Kasumi-1 (cell line): Measurements from ENCODE around the gene METTL15.
"Not testable (repeated sequence)": the region's sequence is repeated elsewhere in the genome, so short reads cannot be mapped to it uniquely, and the experiment has no call there.

Experiments
- DNase-seq, 2 experiments: peaks; one replicate each; lab custom pipeline; 2025; lab: John Stamatoyannopoulos, UW

The METTL15 gene

DNA sequence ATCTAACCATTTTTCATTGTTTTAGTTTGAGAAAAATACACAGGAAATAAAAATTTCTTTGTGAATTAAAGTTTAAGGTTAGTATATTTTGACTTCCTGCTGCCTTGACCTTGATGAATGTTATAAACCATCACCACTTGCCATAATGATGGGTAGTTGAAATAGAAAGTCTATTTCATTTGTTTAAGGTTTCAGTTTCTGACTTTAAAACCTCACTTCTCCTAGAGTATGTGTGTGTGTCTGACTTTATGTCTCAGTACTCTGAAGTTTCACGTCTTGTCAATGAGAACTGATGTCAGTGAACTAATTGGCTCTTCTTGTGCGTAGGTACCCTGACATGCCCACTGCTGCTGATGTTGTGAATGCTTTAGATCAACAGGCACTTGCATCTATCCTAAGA lies 188.2 kb downstream of the METTL15 start:
- DNase-seq: no peak

DNA sequence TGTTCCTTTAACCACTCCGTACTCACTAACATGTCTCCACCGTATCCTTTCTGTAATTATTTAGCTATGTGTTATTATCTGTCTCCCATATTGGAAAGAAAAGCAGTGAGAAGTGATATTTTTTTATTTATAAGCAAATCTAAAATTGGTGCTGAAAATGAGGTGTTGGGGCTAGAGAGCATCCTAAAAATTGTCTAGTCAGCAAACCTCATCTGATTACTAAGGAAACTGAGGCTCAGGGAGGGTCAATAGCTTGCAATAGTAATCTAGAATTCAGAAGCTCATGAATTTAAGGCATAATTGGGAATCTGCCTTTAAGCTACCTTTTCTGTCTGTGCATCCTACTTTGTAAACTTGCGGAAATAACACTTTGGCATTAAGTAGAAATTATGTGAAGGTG lies 190.0 kb downstream of the METTL15 start:
- DNase-seq: no peak

DNA sequence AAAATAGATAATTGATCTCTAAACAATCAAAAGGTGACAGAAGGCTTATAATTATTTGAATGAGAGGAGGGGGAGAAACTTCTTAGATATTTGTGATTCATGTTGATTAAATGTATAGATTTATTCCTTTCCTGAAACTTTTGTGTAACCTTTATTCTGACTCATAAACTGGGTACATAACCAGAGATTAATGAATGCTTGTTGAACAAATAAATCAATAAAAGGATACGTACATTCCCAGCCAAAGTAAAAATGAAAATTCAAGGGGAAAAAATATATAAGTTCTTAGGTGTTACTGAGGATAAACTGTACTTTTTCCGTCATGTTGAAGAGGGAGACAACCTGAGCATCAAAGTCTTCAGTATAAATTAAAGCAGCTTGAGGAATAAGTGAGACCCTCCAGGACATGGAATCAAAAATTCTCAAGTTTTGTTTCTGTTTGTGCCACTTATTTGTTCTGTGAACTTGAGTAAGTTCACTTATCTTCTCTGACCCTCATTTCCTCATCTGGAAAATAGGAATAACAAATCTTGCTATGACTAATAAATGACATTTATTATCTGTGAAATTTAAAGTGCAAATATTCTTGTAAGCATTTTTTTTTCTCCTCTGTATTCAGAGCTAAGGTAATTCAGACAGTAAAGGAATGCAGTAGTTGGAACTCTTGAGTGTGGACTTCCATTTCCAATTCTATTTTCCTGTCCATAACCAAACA lies 195.4 kb downstream of the METTL15 start:
- no peak for DNase-seq

DNA sequence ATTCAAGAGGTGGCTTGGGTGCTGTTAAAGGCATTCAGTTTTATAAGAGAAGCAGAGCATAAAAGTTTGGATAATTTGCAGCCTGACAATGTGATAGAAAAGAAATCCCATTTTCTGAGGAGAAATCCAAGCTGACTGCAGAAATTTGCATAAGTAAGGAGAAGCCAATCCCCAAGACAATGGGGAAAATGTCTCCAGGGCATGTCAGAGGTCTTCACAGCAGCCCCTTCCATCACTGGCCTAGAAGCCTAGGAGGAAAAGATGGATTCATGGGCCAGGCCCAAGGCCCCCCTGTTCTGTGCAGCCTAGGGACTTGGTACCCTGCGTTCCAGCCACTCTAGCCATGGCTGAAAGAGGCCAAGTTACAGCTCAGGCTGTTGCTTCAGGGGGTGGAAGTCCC lies 207.3 kb downstream of the METTL15 start:
- DNase-seq: no peak

DNA sequence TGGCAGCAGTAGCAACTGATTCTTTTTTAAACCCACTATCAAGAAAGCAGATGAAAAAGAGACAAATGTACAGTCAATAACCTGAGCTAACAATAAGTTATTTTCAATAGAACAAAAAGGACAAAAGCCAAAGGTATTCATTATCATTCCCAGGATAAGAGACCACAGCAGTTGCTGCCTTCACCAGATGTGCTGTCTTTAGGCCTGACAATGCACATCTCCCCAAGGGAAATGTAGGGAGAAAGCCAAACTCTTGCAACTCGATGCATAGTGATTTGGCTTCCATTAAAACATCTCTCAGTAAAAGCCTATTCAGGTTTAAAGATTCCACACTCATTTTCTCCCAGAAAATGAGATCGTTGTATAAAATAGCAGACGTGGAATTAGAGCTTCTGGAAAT lies 210.7 kb downstream of the METTL15 start:
- no peak for DNase-seq

DNA sequence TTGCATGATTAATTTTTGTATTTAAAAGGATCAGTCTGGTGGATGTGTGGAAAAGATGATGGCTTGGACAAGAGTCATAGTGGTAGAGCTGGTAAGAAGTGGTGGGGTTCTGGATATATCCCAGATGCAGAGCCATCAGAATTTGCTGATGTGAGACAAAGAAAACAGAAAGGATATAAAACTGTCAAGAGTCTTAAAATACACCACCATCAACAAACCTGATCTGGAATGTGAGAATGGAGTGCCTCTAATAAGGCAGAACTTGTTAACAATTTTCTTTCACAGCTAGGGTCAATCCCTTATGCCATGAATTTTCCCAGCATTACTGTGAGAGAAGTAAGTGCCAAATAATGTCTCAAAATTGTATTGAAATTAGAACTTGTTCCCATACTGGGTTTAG lies 215.4 kb downstream of the METTL15 start:
- DNase-seq: no peak

DNA sequence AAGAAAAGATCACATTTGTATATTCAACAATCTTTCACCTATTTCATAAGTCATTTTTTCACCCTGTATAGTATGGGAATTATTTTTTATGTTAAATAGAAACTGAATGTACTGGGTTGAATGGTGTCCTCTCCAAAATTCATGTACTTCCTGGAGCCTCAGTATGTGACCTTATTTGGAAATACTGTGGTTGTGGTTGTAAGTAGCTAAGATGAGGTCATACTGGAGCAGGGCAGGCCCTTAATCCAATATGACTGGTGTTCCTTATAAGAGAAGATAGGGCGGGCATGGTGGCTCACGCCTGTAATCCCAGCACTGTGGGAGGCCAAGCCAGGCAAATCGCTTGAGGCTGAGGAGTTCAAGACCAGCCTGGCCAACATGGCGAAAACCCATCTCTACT lies 224.2 kb downstream of the METTL15 start:
- not testable (repeated sequence) for DNase-seq

DNA sequence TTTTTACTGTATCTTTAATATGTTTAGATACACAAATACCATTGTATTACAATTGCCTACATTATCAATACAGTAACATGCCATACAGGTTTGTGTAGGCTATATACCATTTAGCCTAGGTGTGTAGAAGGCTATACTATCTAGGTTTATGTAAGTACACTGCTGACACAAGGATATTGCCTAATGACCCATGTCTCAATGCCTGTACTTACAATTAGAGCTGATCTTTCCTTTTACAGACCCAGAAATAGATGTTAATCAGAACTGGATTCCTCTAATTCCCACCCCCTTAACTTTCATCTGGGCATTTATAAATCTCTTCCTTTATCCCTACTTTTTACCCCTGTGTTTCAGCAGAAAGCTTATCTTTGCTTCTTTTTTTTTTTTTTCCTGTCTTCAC lies 229.5 kb downstream of the METTL15 start:
- DNase-seq: no peak

DNA sequence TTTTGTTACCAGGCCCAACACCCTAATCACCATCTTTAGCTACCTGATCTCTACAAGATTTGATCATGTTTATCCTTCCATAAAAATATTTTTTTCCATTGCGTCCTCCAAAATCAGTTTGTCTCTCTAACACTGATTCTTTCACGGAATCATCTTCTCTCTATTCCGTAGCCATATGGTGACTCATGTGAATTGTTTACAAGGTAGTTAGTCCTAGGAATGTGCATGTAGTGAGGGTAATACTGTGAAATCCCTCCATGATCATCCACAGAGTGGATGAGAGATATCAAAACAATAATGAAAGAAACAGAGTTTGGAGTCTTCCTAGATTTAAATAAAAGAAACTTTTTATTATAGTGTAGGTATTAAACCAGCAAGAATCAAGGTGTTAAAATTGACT lies 230.2 kb downstream of the METTL15 start:
- DNase-seq: no peak

DNA sequence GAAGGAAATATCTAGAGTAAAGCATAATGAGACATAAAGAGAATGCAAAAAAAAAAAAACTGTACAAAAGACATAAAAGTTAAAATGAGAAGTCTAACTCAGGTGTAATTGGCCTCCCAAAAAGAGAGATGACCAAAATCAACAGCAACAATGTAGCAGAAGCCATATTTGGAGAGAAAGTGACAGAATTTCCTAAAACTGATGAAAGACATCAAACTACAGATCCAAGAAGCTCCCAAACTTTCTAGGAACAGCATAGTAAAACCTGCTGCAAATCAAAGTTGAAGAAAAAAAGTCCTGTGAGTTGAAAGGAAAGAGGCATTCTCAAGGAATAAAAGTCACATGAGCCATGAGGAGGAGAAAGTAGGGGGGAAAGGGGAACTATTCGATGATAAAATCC lies 231.3 kb downstream of the METTL15 start:
- DNase-seq: no peak

DNA sequence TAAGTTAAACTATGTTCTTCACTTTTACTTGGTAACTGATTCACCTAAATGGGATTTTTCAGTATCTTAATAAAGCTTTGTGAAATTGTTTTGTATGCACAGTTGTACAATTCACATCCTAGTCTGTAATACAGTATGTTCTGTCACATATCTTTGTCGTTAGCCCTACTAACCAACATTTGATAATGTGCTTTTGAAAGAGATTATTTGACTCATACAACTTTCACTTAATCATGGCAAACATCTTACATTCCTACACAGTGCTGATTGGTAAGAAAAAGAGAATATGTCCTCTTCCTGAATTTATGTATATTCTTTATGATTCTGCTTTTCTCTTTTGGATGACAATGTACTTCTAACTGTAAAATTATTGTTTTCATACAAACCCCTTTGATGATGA lies 234.5 kb downstream of the METTL15 start:
- DNase-seq: no peak

DNA sequence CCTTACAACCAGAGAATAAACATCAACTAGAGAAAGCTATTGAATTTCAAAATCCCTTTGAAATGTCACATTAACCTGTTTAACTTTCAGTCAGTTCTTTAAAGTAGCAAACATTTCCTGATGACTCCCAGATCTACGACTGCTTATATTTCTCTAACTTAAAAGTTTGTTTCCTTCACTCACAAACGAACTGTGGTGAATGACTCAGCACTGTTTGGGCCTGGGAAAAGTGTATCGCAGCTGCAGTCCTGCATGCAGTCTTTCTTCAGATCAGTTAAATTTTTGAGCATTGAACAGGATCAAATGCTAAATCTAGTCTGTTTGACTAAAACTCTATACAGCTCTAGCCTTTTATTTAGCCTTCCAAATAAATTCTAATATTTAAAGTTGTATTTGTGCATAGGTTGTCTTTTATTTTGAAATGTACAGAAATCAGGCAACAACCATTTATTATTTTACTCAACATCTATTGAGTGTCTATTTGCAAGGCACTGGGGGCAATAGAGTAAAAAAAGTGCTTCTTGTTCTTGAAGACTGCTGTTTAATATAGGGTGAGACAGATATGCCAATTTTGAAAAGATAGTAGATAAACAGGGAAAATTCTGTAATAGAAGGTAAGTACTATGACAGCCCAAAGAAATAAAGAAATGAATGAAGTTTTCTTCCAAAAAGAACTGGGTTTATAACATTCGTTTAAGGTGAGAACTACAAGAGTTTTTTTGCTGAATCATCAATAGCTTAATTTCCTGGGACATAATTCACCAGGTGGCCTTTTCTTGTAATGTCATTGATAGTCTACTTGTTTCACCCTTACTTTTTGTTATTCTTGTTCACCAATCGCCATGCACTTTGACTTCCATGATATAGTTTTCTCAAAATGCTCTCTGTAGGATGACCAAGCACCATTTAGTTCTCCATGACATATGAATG lies 235.4 kb downstream of the METTL15 start:
- DNase-seq: peak; percentile 21 to 25

DNA sequence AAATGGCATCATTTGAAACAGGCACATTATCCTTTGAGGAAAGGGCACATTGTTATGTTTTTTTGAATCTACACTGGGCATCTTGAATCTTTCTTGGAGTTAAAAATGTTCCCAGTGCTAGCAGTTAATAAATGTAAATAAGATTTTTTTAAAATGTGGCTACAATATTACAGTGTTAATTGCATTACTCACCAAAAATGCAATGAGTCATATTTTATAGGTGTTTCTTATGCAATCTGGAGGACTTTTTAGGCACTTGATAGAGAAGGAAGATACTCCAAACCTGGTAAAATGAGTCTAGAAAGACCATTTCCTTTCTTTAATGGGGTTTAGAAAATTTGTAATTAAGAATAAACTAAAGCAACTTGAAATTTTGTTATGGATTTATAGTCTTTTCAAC lies 238.0 kb downstream of the METTL15 start:
- DNase-seq: no peak

DNA sequence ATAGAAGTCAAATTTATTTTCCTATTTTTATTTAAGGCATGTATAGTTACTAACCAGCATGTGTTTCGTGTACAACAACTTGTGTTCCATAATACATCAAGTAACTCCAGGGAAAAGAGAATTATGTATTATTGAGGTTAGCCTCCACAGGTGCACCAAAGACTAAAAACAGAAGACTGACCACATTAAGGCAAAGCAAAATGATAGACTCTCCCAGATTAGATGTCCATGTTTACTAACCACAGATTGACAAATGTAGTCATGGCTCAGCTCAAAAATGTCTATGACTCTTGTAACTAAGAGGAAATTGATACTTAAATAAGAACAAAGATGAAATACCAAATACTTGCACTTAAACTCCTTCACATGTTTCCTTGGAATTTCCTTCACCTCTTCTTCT lies 238.5 kb downstream of the METTL15 start:
- no peak for DNase-seq

DNA sequence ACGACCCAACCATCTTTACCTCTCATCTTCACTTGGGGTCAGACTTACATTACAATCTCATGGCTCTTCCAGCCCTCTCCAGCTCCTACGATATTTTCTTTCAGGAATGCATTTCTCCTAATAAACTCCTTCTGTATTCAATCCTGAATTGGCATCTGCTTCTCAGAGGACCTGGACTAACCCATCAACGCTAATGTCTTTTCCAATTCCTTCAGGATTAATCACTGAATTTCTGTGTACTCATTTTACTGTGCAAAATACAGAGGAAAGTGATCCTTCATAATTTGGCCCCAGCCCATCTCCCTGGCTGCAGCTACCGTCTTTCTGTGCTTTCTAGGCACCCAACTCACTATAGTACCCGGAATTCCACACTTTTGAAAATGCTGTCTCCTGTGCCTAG lies 239.2 kb downstream of the METTL15 start:
- DNase-seq: no peak

DNA sequence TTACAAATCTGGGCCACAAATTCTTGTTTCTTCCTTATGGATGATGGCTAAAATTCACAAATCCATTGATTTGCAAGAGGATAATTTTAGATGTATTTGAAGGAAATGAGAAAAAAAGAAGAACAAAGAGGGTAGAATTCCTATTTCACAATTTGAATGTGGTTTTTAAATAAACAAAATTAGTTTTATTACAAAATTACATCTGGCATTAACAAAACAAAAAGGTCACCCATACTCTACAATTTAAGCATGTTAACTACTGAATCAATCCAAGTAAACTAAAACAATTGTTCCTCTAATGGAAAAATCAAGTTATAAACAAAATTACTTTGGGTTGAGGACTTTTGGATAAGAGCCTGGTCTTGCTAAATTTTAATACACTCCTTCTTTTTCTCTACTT lies 242.0 kb downstream of the METTL15 start:
- DNase-seq: no peak

DNA sequence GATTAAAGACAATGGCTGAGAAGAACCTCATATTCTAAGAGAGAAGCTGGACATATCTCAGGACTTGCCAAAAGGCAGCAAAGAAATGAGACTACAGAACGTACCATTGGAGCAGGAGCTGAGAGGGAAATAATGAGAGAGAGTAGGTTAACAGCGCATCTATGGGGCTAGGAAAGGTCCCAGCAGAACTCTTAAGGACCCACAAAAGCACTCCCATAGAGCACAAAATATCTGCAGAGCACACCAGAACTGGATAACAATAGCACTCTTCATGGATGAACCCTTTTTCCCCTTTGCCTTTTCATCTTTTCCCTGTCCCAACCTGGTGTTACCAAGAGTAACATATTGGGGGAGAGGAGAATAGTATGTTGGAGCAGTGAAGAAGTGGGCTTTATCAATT lies 245.8 kb downstream of the METTL15 start:
- no peak for DNase-seq

DNA sequence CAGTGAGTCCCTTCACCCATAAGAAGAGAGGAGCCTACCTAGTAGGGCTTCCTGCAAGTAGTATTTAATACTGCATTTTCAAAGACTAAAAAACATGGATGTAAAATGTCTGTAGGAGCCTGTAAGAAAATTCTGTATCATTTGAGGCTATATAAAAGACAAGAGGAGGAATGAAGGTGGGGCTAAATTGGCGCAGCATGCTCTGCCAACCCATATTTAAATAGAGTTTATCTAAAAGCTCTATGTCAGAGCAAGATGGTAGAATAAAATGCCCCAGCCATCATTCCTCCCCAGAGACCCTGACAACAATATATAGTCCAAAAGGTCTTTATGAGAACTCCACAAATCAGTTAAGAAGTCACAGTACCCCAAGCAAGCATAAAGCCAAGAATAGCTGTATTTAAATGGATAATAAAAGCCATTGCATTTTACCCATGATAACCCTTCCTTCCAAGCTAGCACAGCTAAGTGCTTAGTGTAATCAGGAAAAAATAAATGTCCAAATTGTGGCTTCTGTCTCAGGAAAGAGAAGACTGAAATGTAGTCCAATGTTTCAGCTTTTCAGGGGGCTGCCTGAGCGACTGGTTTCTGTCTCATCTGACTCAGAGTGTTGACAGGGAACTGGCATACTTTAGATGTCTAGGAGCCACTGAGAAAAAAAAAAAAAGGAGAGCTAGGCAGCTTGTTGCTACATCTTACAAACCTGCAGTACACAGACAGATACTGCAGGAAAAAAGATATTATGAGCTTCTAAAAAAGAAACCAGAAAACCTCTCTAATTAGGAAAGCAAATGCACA lies 258.6 kb downstream of the METTL15 start:
- no peak for DNase-seq

DNA sequence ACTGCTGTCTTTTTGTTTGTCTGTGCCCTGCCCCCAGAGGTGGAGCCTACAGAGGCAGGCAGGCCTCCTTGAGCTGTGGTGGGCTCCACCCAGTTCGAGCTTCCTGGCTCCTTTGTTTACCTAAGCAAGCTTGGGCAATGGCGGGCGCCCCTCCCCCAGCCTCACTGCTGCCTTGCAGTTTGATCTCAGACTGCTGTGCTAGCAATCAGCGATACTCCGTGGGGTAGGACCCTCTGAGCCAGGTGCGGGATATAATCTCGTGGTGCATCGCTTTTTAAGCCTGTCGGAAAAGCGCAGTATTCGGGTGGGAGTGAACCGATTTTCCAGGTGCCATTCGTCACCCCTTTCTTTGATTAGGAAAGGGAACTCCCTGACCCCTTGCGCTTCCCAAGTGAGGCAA lies 269.9 kb downstream of the METTL15 start:
- DNase-seq: not testable (repeated sequence)
